Measurements from ENCODE around the gene RELN.

The RELN gene

DNA sequence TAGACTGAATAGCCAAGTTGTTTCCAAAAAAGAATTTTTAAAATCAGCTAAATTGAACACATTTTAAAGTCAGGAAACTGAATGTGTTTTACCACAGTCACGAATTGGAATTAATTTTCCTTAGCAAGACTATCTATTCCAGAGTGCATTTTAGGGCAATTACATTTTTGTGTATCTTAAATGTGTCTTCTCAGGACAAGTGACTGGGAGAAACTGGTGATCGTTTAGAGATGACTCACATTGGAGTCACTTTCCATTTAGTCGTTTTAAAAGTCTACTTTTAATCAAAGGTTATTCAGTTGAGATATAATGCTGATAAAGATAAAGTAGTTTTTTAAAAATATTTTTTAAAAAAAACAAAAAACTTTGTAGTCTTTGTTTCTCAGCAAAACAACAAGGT lies 351.7 kb downstream of the RELN start:
- TF ChIP-seq, protein P1, sequence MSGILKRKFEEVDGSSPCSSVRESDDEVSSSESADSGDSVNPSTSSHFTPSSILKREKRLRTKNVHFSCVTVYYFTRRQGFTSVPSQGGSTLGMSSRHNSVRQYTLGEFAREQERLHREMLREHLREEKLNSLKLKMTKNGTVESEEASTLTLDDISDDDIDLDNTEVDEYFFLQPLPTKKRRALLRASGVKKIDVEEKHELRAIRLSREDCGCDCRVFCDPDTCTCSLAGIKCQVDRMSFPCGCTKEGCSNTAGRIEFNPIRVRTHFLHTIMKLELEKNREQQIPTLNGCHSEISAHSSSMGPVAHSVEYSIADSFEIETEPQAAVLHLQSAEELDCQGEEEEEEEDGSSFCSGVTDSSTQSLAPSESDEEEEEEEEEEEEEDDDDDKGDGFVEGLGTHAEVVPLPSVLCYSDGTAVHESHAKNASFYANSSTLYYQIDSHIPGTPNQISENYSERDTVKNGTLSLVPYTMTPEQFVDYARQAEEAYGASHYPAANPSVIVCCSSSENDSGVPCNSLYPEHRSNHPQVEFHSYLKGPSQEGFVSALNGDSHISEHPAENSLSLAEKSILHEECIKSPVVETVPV (CRISPR knock-in tag; IDR thresholded peaks at IDR 0.05) = no peak
- no peak for TF ChIP-seq TCF4 (CRISPR knock-in tag; IDR thresholded peaks at IDR 0.05; ENCODE audit: borderline replicate concordance)
- no peak for TF ChIP-seq PPARA (CRISPR knock-in tag; IDR thresholded peaks at IDR 0.05; ENCODE audit: borderline replicate concordance)
- no peak for TF ChIP-seq ZFP30 (CRISPR knock-in tag; IDR thresholded peaks at IDR 0.05)
- no peak for TF ChIP-seq ZC3H10 (CRISPR knock-in tag; IDR thresholded peaks at IDR 0.05)
- TF ChIP-seq CSDC2 (CRISPR knock-in tag; IDR thresholded peaks at IDR 0.05) = no peak
- TF ChIP-seq TOX (CRISPR knock-in tag; IDR thresholded peaks at IDR 0.05; ENCODE audit: borderline replicate concordance) = no peak
- no peak for TF ChIP-seq BACH2 (CRISPR knock-in tag; IDR thresholded peaks at IDR 0.05; ENCODE audit: borderline replicate concordance)
- TF ChIP-seq, protein P2, sequence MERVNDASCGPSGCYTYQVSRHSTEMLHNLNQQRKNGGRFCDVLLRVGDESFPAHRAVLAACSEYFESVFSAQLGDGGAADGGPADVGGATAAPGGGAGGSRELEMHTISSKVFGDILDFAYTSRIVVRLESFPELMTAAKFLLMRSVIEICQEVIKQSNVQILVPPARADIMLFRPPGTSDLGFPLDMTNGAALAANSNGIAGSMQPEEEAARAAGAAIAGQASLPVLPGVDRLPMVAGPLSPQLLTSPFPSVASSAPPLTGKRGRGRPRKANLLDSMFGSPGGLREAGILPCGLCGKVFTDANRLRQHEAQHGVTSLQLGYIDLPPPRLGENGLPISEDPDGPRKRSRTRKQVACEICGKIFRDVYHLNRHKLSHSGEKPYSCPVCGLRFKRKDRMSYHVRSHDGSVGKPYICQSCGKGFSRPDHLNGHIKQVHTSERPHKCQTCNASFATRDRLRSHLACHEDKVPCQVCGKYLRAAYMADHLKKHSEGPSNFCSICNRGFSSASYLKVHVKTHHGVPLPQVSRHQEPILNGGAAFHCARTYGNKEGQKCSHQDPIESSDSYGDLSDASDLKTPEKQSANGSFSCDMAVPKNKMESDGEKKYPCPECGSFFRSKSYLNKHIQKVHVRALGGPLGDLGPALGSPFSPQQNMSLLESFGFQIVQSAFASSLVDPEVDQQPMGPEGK (CRISPR knock-in tag; IDR thresholded peaks at IDR 0.05; ENCODE audit: borderline replicate concordance) = no peak
- TF ChIP-seq OSR1 (CRISPR knock-in tag; IDR thresholded peaks at IDR 0.05) = no peak
- TF ChIP-seq SNAI2 (CRISPR knock-in tag; IDR thresholded peaks at IDR 0.05) = no peak
- no peak for TF ChIP-seq GLIS3 (CRISPR knock-in tag; IDR thresholded peaks at IDR 0.05)
- no peak for ATAC-seq

DNA sequence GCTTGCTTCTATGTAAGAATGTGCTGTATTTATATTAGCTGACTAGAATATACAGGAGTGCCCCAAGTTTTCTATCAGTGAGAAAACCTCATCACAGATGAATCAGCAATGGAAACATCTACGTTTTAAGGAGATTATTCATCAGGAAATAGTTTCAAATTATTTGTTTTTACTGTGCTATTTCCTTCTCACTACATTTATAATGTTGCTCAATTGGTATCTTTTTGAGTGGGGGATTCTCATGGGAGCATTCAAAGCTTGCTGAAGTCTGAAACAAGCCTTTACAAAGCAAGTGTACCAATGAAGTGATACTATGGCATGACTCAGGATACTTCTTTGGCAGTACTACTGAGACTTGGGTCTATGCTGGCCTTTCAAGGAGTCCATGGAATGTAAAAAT lies 352.4 kb downstream of the RELN start:
- no peak for TF ChIP-seq ESRRG (CRISPR knock-in tag; IDR thresholded peaks at IDR 0.05)
- ATAC-seq = no peak; the same call in 2 of the 3 replicates

DNA sequence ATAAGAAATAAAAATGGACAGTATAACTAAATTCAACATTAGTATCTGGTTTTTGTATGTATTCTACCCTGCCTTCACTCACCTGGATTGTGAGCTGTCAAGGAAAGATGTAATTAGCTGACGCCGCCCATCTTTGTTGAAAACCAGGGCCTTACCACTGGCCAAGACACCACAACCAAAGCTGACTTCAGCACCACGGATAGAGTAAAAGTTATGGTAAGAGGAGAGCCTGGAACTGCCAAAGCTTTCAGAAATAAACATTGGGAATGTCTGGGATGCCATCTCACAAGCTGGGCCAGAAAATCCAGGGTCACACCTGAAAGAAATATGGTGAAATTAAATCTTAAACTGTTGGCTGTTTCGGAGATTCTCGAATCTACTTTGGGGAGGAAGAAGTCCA lies 353.3 kb downstream of the RELN start:
- ATAC-seq = no peak
- TF ChIP-seq ZNF70 (CRISPR knock-in tag; IDR thresholded peaks at IDR 0.05) (no peak), CSDC2 (CRISPR knock-in tag; IDR thresholded peaks at IDR 0.05) (peak; percentile 42; the same call in 1 of the 2 replicates)

DNA sequence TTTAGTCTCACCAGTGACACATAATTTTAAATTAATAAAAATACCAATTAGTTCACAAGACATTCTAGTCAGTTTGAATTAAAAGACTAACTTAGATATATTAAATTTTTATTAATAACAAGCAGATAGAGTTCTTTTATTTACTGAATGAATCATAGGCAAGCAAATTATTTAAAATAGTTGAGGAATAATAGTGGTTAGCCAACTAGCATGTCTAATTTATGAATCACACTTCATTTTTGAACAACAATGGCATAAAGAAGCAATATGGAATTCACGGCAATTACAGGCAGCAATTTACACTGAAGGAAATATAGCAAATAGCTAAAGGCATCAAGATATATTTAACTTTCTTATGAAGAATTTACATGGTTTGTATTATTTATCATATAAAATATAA lies 356.5 kb downstream of the RELN start:
- no peak for ATAC-seq
- TF ChIP-seq ISL1 (CRISPR knock-in tag; IDR thresholded peaks at IDR 0.05) (no peak), TOX (CRISPR knock-in tag; IDR thresholded peaks at IDR 0.05; ENCODE audit: borderline replicate concordance) (no peak), ZFP30 (CRISPR knock-in tag; IDR thresholded peaks at IDR 0.05) (no peak)

DNA sequence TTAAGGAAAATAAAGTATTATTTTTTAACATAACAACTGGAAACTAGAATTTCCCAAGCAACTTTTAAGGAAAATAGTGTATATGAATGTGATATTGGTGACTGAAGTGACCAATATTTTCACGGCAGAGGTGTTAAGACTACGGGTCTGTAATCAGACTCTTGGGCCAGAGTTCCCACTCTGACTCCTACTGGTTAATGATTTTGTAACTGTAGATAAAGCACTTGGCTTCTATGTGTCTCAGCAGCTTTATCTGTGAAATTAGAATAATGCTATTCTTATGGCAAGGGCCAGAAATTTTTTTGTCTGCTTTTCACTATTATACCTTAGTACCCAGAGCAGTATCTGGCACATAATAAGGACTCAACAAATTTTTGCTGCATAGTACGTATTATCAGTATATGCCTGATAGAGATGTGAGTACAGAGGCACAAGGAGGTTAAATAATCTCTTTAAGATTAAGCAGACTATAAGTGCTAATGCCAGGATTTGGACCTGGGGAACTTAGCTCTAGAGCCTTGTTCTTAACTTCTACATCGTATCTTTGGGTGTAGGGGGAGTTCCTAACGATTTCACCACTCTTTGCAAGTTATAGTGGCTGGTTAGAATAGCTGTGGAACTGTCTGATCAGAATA lies 357.3 kb downstream of the RELN start:
- no peak for ATAC-seq
- no peak for TF ChIP-seq TCF4 (CRISPR knock-in tag; IDR thresholded peaks at IDR 0.05; ENCODE audit: borderline replicate concordance)
- no peak for TF ChIP-seq ZNF8 (CRISPR knock-in tag; IDR thresholded peaks at IDR 0.05)
- TF ChIP-seq, protein P3, sequence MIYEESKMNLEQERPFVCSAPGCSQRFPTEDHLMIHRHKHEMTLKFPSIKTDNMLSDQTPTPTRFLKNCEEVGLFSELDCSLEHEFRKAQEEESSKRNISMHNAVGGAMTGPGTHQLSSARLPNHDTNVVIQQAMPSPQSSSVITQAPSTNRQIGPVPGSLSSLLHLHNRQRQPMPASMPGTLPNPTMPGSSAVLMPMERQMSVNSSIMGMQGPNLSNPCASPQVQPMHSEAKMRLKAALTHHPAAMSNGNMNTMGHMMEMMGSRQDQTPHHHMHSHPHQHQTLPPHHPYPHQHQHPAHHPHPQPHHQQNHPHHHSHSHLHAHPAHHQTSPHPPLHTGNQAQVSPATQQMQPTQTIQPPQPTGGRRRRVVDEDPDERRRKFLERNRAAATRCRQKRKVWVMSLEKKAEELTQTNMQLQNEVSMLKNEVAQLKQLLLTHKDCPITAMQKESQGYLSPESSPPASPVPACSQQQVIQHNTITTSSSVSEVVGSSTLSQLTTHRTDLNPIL (CRISPR knock-in tag; IDR thresholded peaks at IDR 0.05; ENCODE audit: low read depth) = no peak
- TF ChIP-seq OSR1 (CRISPR knock-in tag; IDR thresholded peaks at IDR 0.05) = no peak
- TF ChIP-seq TOX (CRISPR knock-in tag; IDR thresholded peaks at IDR 0.05; ENCODE audit: borderline replicate concordance) = no peak
- no peak for TF ChIP-seq ZNF565 (CRISPR knock-in tag; conservative IDR thresholded peaks at IDR 0.05; ENCODE audit: low read depth)
- TF ChIP-seq ARNTL (CRISPR knock-in tag; IDR thresholded peaks at IDR 0.05; ENCODE audit: borderline replicate concordance, low read depth) = no peak
- no peak for TF ChIP-seq SNAI2 (CRISPR knock-in tag; IDR thresholded peaks at IDR 0.05)
- TF ChIP-seq RARB (CRISPR knock-in tag; IDR thresholded peaks at IDR 0.05) = no peak
- TF ChIP-seq ESRRG (CRISPR knock-in tag; IDR thresholded peaks at IDR 0.05) = no peak
- TF ChIP-seq, protein P2 (CRISPR knock-in tag; IDR thresholded peaks at IDR 0.05; ENCODE audit: borderline replicate concordance) = no peak

Data from SK-N-SH treated with all-trans-retinoic acid at 6 μM for 48 hours (cell line).